NCI-H1048 (cell line): ENCODE measurements around the gene TELO2.

Experiments
- DNase-seq: peaks from one replicate; lab custom pipeline; 2025; lab: John Stamatoyannopoulos, UW

Gene TELO2

GRCh38 chr16:1556254-1556653, 63.1 kb downstream of the TELO2 start:
- no peak for DNase-seq

- no peak for DNase-seq
Measured at GRCh38 chr16:1557074-1557473, 63.9 kb downstream of the TELO2 start.

GRCh38 chr16:1557576-1557975, 64.4 kb downstream of the TELO2 start:
- no peak for DNase-seq

GRCh38 chr16:1559446-1559975, 66.4 kb downstream of the TELO2 start:
- DNase-seq = no peak
